GM13977 (cell line): ENCODE data around the gene GATA1.

Experiments
- DNase-seq: peaks from one replicate; pipeline ENCODE4 v3.0.0; 2012; ENCODE audit warnings: low spot score
- in situ Hi-C: fragments of 300-500 bp; cut with MboI; formaldehyde crosslinking; loops from one replicate; pipeline ENCODE4 v1.12.0; 2022; ENCODE audit warnings: low sequenced_read_pairs, low pct_unique_long_range_greater_than_20kb, mixed read lengths, inconsistent platforms; ENCODE audit not compliant: unreplicated experiment
- TF ChIP-seq, protein P1 (sequence below): IDR thresholded peaks from 2 replicates; pipeline ENCODE4 v1.5.1; 2012; ENCODE audit warnings: mild to moderate bottlenecking, control low read depth; ENCODE audit not compliant: insufficient read depth; ENCODE audit errors: extremely low read depth, missing control alignments

GATA1 gene

DNA sequence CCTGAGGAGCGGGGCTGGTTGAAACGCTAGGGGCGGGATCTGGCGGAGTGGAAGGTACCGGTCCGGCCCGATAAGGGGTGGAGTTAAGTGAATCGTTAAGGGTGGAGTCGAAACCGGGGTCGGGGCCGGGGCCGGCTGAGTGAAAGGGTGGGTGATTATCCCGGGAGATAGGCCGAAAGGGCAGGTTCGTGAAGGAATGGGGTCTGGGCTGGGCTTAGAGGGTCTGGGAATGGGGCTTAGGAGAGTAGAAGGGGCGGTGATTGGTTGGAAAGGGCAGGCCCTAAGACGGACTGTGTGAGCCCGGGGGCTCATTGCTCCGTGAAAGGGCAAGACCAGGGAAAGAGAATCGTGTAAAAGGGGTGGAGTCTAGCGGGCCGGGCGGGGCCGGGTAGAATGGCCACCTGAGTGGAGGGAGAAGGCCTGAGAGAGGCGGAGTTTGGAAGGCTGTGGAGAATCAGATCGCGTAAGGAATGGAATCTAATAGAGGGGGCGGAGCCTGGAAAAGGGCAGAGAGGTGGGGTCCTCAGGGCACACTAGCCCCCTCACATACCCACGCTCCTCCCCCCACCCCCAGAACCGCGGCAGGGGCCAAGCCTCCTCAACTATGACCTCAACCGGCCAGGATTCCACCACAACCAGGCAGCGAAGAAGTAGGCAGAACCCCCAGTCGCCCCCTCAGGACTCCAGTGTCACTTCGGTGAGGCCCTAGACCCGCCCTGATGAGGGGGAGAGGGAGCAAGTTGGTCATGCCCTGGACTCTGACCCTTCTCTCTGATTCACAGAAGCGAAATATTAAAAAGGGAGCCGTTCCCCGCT lies 15.9 kb downstream of the GATA1 start:
- TF ChIP-seq, protein P1, sequence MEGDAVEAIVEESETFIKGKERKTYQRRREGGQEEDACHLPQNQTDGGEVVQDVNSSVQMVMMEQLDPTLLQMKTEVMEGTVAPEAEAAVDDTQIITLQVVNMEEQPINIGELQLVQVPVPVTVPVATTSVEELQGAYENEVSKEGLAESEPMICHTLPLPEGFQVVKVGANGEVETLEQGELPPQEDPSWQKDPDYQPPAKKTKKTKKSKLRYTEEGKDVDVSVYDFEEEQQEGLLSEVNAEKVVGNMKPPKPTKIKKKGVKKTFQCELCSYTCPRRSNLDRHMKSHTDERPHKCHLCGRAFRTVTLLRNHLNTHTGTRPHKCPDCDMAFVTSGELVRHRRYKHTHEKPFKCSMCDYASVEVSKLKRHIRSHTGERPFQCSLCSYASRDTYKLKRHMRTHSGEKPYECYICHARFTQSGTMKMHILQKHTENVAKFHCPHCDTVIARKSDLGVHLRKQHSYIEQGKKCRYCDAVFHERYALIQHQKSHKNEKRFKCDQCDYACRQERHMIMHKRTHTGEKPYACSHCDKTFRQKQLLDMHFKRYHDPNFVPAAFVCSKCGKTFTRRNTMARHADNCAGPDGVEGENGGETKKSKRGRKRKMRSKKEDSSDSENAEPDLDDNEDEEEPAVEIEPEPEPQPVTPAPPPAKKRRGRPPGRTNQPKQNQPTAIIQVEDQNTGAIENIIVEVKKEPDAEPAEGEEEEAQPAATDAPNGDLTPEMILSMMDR: no peak
- DNase-seq: peak; percentile 74
- in situ Hi-C loops: no loop called here

DNA sequence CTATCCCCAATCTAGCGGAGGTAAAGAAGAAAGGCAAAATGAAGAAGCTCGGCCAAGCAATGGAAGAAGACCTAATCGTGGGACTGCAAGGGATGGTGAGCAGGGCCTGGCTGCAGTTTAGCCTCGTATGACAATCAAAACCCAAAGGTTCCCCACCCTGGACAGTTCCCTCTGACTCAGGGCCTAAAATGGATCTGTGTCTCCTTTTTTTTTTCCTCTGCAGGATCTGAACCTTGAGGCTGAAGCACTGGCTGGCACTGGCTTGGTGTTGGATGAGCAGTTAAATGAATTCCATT lies 16.5 kb downstream of the GATA1 start:
- TF ChIP-seq, protein P1: no peak

DNA sequence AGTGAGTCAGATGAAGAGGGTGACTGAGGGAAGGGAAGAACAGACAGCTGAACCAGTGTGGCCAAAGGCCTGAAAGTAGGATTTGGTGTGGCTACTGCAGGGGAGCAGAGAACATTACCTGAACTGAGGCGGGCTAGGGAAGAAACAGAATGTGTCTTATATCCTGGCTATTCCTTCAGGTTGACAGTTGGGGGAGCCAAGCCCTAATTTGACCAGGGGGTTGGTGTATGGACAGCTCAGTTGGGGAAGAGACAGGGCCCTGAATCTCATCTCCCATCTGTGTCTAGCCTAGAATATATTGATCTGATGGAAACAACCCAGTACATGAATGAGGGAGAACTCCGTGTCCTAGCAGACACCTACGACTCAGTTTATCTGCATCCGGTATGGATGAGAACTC lies 19.7 kb downstream of the GATA1 start:
- TF ChIP-seq, protein P1: peak; percentile 23
- in situ Hi-C loops: no loop called here
- no peak for DNase-seq

More for the DNA sequence above, 16.5 kb downstream of the GATA1 start:
- DNase-seq: no peak
- in situ Hi-C loops: no loop called here

DNA sequence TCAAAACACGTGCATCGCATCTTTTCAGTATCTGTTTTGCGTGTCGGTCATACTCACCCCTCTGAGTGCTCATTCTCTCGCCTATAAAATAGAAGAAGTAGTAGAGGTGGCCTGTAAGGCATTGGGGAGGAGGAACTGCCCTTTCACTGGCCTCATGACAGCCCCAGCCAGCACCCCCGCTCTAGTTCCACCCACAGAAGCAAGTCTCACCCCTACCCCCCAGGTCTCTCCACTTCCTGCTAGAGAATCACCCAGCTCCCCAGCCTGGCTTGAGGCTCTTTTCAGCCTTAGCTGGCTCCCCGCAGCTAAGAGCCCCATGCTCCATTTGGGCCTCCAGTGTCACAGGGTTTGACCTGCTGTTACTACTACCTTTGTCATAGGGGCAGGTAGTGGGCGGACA lies 27.3 kb downstream of the GATA1 start:
- TF ChIP-seq, protein P1: no peak
- DNase-seq: no peak
- in situ Hi-C loops: no loop called here

DNA sequence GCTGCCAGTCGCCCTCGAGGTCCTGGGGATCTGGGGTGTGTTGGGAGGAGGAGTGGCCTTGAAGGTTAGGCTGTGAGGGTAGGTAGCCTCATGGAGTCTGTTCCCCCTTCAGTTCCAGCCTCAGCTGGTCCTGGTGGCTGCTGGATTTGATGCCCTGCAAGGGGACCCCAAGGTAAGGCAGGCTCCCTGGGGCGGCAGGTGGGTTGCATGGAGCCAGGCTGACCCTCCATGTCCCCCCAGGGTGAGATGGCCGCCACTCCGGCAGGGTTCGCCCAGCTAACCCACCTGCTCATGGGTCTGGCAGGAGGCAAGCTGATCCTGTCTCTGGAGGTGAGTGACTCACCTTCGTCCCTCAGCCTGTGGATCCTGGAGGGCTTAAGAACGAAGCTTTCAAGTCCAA lies 28.3 kb downstream of the GATA1 start:
- no peak for DNase-seq
- TF ChIP-seq, protein P1: no peak
- in situ Hi-C loops: no loop called here

DNA sequence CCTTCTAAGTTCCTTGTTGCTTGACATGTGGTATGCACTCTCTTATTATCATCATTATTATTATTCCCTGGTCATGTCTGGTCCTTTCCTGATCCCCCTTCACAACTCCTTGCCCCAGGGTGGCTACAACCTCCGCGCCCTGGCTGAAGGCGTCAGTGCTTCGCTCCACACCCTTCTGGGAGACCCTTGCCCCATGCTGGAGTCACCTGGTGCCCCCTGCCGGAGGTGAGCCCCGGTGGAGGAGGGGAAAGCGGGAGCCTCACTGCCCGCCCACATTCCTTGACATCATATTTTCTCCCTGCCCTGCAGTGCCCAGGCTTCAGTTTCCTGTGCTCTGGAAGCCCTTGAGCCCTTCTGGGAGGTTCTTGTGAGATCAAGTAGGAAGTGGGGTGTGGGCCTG lies 28.9 kb downstream of the GATA1 start:
- in situ Hi-C loops: no loop called here
- DNase-seq: no peak
- TF ChIP-seq, protein P1: no peak
